GM12892 (cell line): ENCODE data around the gene PPM1M.

Experiments used
- POLR2A ChIP-seq: IDR thresholded peaks from 2 replicates; pipeline ENCODE4 v1.6.1; 2011; ENCODE audit warnings: low read depth, low read length, control low read depth
- POLR2AphosphoS5 ChIP-seq: IDR thresholded peaks from 2 replicates; pipeline ENCODE4 v1.6.1; 2011; ENCODE audit warnings: low read depth, low read length, control low read depth

DNA sequence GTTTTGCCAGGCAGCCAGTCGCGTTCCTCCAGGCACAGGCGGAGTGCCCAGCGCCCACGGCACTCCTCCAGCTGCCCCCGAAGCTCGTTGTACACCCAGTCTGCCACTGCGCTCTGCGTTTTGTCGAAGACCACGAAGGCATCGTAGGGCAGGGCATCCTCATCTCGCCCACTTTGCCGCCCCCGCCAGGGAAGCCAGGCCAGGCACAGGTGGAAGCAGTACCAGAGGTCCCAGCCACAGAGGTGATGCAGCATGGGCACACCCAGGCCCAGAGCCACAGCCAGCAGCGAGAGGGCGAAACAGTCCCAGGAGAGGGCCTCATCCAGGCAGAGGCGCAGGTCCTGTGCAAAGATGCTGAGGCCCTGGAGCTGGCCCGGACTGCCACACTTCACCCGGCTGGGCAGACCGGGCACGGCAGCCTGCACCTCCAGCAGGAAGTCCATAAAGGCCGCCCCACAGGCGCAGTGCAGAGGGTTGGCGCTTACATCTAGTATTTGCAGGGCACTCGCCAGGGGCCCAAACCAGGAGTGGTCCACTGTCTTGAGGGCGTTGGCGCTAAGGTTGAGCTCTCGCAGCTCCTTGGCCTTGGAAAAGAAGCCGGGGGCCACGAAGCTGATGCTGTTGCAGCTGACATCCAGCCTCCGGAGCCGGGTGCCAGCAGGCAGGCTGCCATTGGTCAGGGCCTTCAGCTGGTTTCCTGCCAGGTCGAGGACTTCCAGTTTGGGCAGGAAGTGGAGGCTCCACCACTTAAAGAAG, 23.8 kb upstream of the PPM1M start:
- no peak for TF ChIP-seq POLR2A
- no peak for TF ChIP-seq POLR2AphosphoS5
